ENCODE data around the gene SEC14L1. TPM values are rescaled to one million over a fixed set of nuclear protein-coding genes. Genes with fewer than 3 reads are reported as not detected.

Gene SEC14L1
- total RNA-seq, 1 experiment from 2014 or later, result 58.6 TPM

DNA sequence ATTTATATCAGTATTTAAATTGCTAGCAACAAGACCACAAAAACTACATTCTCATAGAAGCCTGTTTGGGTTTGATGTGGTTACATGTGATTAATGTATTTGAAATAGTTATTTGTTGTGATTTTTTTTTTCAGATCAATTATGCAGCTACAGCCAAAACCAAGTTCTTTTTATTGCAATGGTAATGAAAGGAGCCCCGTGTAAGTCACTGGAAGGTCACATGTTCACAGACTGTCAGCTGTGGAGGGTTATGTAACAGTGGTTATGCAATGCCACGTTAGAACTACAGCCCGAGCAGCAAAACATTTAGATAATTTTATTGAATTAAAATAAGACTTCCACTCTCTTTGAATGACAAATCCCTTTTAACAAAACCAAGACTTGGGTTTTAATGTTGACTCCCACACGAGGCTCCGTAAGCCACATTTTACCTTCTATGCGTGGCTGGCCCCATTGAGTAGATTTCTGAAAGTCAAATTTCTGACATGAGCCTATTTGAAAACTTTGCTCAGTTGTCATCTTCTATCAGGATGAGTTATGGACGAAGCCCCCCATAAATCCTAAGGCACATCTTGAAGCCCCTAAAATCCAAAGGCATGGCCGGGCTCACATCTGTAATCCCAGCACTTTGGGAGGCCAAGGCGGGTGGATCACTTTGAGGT lies 41.8 kb upstream of the SEC14L1 start:
- Histone ChIP-seq H3K9ac (ENCODE audit: extremely low read depth, insufficient read length, low read length) (no peak overlapping the region), H3K4me2 (ENCODE audit: insufficient read depth, insufficient read length, low read length) (no peak overlapping the region), H3K56ac (ENCODE audit: insufficient read length, low read depth, low read length) (no peak overlapping the region), H2AK5ac (ENCODE audit: insufficient read length, low read length) (no peak overlapping the region), H3T11ph (ENCODE audit: low read length) (no peak overlapping the region), H3K18ac (ENCODE audit: insufficient read length, low read depth, low read length) (no peak overlapping the region), H3K27me3 (ENCODE audit: insufficient read depth, low read length) (no peaks in the 10 kb centered on the region), H3K23ac (ENCODE audit: insufficient read length, low read depth, low read length) (no peak overlapping the region), H2BK15ac (ENCODE audit: low read depth, low read length) (no peak overlapping the region), H3K79me2 (ENCODE audit: insufficient read depth, low read length) (no peaks in the 10 kb centered on the region), H3K27ac (ENCODE audit: insufficient read length, low read depth, low read length) (no peak overlapping the region), H2BK120ac (ENCODE audit: low read depth, low read length, poor library complexity, severe bottlenecking) (no peak overlapping the region), H3K9me3 (ENCODE audit: control insufficient read depth, low read depth, low read length) (no peaks in the 10 kb centered on the region), H4K8ac (replicated peaks; ENCODE audit: insufficient read length, low read depth, low read length) (no peak overlapping the region), H2BK12ac (ENCODE audit: insufficient read length, low read depth, low read length) (no peak overlapping the region), H4K91ac (ENCODE audit: insufficient read length, low read depth, low read length) (no peak overlapping the region), H2BK20ac (ENCODE audit: low read depth, low read length, poor library complexity, severe bottlenecking) (no peak overlapping the region), H4K5ac (ENCODE audit: insufficient read length, low read depth, low read length) (no peak overlapping the region), H2AFZ (ENCODE audit: low read length) (no peak overlapping the region), H3K4me1 (ENCODE audit: insufficient read depth, low read length) (peaks cover 2% of the 10 kb centered on the region; the same call in 1 of the 2 replicates), H3K23me2 (ENCODE audit: insufficient read length, low read depth, low read length, poor library complexity, severe bottlenecking) (no peaks in the 10 kb centered on the region), H2BK5ac (ENCODE audit: insufficient read length, low read length) (no peak overlapping the region), H3K79me1 (ENCODE audit: insufficient read depth, low read depth, low read length, poor library complexity, severe bottlenecking) (no peaks in the 10 kb centered on the region), H3K14ac (ENCODE audit: insufficient read depth, low read length) (no peak overlapping the region), H3K4ac (ENCODE audit: low read depth, low read length) (no peak overlapping the region), H4K20me1 (ENCODE audit: control insufficient read depth, insufficient read depth, insufficient read length) (no peaks in the 10 kb centered on the region)
- no peak for DNase-seq
- TF ChIP-seq, protein P1, sequence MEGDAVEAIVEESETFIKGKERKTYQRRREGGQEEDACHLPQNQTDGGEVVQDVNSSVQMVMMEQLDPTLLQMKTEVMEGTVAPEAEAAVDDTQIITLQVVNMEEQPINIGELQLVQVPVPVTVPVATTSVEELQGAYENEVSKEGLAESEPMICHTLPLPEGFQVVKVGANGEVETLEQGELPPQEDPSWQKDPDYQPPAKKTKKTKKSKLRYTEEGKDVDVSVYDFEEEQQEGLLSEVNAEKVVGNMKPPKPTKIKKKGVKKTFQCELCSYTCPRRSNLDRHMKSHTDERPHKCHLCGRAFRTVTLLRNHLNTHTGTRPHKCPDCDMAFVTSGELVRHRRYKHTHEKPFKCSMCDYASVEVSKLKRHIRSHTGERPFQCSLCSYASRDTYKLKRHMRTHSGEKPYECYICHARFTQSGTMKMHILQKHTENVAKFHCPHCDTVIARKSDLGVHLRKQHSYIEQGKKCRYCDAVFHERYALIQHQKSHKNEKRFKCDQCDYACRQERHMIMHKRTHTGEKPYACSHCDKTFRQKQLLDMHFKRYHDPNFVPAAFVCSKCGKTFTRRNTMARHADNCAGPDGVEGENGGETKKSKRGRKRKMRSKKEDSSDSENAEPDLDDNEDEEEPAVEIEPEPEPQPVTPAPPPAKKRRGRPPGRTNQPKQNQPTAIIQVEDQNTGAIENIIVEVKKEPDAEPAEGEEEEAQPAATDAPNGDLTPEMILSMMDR (conservative IDR thresholded peaks at IDR 0.05), result no peak
- Mint-ChIP-seq H3K36me3 (ENCODE audit: insufficient read depth in 1 of 3, low read depth in 3 of 3) (peaks cover 4 to 44% (median 38%) of the 10 kb centered on the region in 3 experiments; a peak in 6 of 7 replicates), H3K4me1 (peaks cover 24 to 26% of the 10 kb centered on the region in 2 experiments), H3K4me3 (no peak overlapping the region), H3K9me3 (no peaks in the 10 kb centered on the region), H3K27me3 (ENCODE audit: low read depth) (no peaks in the 10 kb centered on the region), H3K27ac (peak overlapping the region in 2 of 3 experiments; percentile 67 to 78; a peak in 1 of 7 replicates)
- no CpG with 5 or more reads among the region's 9 CpGs for WGBS (ENCODE audit: extremely low coverage, insufficient read length, low lambda C conversion rate)
